ENCODE measurements around the gene ABLIM3.

The ABLIM3 gene

DNA sequence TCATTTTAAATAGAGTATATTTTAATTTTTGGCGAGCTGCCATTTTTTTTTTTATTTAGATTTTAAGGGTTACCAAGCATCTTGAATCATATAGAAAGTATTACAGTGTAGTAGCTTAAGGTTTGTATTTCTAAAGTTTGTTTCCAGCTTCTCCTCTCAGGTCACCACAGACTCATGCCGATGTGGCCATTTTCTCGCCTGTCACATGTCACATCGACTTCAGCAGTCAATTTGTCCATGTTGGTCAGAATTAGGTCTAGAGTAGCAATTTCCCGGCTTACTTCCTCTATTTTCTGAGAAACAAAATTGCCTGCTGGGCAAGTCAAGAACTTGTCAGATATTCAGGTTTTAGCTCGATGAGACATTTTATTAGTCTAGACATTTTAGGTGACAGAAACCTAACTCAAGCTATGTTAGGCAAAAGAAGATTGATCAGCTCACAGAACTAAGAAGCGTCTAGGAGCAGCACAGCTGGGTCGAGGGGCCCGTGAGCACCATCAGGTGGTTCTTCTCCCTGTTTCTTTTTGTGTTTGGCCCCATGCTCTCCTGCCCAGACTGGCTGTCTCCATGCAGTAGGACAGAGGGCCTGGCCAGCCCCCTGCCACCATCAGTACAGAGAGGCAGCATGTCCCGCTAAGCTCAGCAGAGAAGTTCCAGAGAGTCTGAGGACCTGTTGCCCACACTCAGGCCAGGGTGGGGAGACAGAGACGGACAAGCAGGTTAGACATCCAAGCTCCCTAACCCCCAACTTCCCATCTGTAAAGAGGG, 82.0 kb downstream of the ABLIM3 start:
- Histone ChIP-seq H3K9ac (ENCODE audit: low read length) (no peak overlapping the region), H3K4me2 (ENCODE audit: low read depth, low read length) (no peak overlapping the region), H2AFZ (ENCODE audit: low read length) (no peak overlapping the region), H3K36me3 (replicated peaks; ENCODE audit: insufficient read depth, low read length) (no peaks in the 10 kb centered on the region), H3K4me3 (ENCODE audit: low read length) (no peak overlapping the region), H3K27ac (ENCODE audit: low read length) (no peak overlapping the region), H3K9me3 (replicated peaks; ENCODE audit: insufficient read depth, low read length) (no peaks in the 10 kb centered on the region), H3K27me3 (replicated peaks; ENCODE audit: insufficient read depth, low read length) (no peaks in the 10 kb centered on the region), H3K79me2 (ENCODE audit: low read length) (no peaks in the 10 kb centered on the region), H3K9me2 (replicated peaks; ENCODE audit: insufficient read depth, low read length) (no peaks in the 10 kb centered on the region), H3K4me1 (ENCODE audit: low read length) (no peaks in the 10 kb centered on the region), H3F3A (ENCODE audit: insufficient read depth, low read length) (no peaks in the 10 kb centered on the region), H4K20me1 (ENCODE audit: insufficient read depth, low read length) (no peaks in the 10 kb centered on the region)
- TF ChIP-seq, protein P1, sequence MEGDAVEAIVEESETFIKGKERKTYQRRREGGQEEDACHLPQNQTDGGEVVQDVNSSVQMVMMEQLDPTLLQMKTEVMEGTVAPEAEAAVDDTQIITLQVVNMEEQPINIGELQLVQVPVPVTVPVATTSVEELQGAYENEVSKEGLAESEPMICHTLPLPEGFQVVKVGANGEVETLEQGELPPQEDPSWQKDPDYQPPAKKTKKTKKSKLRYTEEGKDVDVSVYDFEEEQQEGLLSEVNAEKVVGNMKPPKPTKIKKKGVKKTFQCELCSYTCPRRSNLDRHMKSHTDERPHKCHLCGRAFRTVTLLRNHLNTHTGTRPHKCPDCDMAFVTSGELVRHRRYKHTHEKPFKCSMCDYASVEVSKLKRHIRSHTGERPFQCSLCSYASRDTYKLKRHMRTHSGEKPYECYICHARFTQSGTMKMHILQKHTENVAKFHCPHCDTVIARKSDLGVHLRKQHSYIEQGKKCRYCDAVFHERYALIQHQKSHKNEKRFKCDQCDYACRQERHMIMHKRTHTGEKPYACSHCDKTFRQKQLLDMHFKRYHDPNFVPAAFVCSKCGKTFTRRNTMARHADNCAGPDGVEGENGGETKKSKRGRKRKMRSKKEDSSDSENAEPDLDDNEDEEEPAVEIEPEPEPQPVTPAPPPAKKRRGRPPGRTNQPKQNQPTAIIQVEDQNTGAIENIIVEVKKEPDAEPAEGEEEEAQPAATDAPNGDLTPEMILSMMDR (IDR thresholded peaks at IDR 0.05; ENCODE audit: low read length), result no peak
- TF ChIP-seq EZH2phosphoT487 (IDR thresholded peaks at IDR 0.05; ENCODE audit: low read length) (no peak), EZH2 (optimal IDR thresholded peaks at IDR 0.05; ENCODE audit: low read depth, low read length) (no peak)
- DNase-seq, result no peak

GRCh38 chr5:149224282-149224681, 83.0 kb downstream of the ABLIM3 start:
- TF ChIP-seq, protein P1 (IDR thresholded peaks at IDR 0.05; ENCODE audit: low read length), result no peak
- TF ChIP-seq EZH2 (optimal IDR thresholded peaks at IDR 0.05; ENCODE audit: low read depth, low read length) (no peak), EZH2phosphoT487 (IDR thresholded peaks at IDR 0.05; ENCODE audit: low read length) (no peak)
- Histone ChIP-seq H3K9me3 (replicated peaks; ENCODE audit: insufficient read depth, low read length) (no peaks in the 10 kb centered on the region), H3K9me2 (replicated peaks; ENCODE audit: insufficient read depth, low read length) (no peaks in the 10 kb centered on the region), H3F3A (ENCODE audit: insufficient read depth, low read length) (no peaks in the 10 kb centered on the region), H3K4me3 (ENCODE audit: low read length) (no peak overlapping the region), H3K36me3 (replicated peaks; ENCODE audit: insufficient read depth, low read length) (no peaks in the 10 kb centered on the region), H3K27me3 (replicated peaks; ENCODE audit: insufficient read depth, low read length) (no peaks in the 10 kb centered on the region), H4K20me1 (ENCODE audit: insufficient read depth, low read length) (no peaks in the 10 kb centered on the region), H3K9ac (ENCODE audit: low read length) (no peak overlapping the region), H3K79me2 (ENCODE audit: low read length) (no peaks in the 10 kb centered on the region), H2AFZ (ENCODE audit: low read length) (no peak overlapping the region), H3K4me2 (ENCODE audit: low read depth, low read length) (no peak overlapping the region), H3K27ac (ENCODE audit: low read length) (no peak overlapping the region), H3K4me1 (ENCODE audit: low read length) (no peaks in the 10 kb centered on the region)
- no peak for DNase-seq

DNA sequence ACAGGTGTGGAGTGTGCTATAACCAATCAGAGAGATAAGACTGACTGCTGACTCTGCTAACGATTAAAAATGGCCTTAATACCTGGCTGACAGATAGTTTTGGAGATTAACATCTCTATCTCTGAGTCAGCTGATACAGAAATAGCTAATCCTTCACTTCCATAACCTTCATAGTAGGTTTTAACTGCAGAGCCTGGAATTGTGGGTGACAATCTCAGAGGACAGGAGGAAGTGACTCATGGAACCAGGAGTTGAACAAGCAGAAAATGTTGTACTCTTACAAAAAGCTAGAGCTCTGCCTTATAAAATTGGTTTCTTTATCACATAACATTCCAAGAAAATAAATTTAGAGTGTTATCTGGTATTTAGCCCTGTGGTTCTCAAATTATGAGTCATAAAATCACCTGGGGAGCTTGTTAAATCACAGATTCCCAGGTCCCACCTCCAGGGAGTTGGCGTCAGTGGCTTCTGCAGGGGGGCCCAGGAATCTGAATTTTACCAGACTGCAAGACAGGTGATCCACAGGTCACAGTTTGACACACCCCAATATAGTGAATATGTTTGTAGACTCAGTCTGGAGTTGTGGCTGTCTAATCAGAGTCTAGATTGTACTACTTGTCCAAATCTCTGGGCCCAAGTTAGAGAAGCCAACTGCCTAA, 86.0 kb downstream of the ABLIM3 start:
- no peaks in the 10 kb centered on the region for H3K36me3 ChIP-seq (replicated peaks; ENCODE audit: insufficient read depth, low read length)
- no peaks in the 10 kb centered on the region for H3K9me3 ChIP-seq (replicated peaks; ENCODE audit: insufficient read depth, low read length)
- H3K4me1 ChIP-seq (ENCODE audit: low read length), result no peaks in the 10 kb centered on the region
- TF ChIP-seq EZH2 (optimal IDR thresholded peaks at IDR 0.05; ENCODE audit: low read depth, low read length) (no peak), EZH2phosphoT487 (IDR thresholded peaks at IDR 0.05; ENCODE audit: low read length) (no peak)
- TF ChIP-seq, protein P1 (IDR thresholded peaks at IDR 0.05; ENCODE audit: low read length), result no peak
- DNase-seq, result no peak
- H3F3A ChIP-seq (ENCODE audit: insufficient read depth, low read length), result no peaks in the 10 kb centered on the region
- H3K9me2 ChIP-seq (replicated peaks; ENCODE audit: insufficient read depth, low read length), result no peaks in the 10 kb centered on the region
- H4K20me1 ChIP-seq (ENCODE audit: insufficient read depth, low read length), result no peaks in the 10 kb centered on the region
- no peak overlapping the region for H3K9ac ChIP-seq (ENCODE audit: low read length)
- no peak overlapping the region for H3K27ac ChIP-seq (ENCODE audit: low read length)
- H3K4me2 ChIP-seq (ENCODE audit: low read depth, low read length), result no peak overlapping the region
- H3K4me3 ChIP-seq (ENCODE audit: low read length), result no peak overlapping the region
- no peaks in the 10 kb centered on the region for H3K27me3 ChIP-seq (replicated peaks; ENCODE audit: insufficient read depth, low read length)
- H3K79me2 ChIP-seq (ENCODE audit: low read length), result no peaks in the 10 kb centered on the region
- no peak overlapping the region for H2AFZ ChIP-seq (ENCODE audit: low read length)

Measured in MM.1S (cell line).